ENCODE results near the gene TUBA4B.
"Not testable (repeated sequence)": the region's sequence is repeated elsewhere in the genome, so short reads cannot be mapped to it uniquely, and the experiment has no call there.

Gene TUBA4B

DNA sequence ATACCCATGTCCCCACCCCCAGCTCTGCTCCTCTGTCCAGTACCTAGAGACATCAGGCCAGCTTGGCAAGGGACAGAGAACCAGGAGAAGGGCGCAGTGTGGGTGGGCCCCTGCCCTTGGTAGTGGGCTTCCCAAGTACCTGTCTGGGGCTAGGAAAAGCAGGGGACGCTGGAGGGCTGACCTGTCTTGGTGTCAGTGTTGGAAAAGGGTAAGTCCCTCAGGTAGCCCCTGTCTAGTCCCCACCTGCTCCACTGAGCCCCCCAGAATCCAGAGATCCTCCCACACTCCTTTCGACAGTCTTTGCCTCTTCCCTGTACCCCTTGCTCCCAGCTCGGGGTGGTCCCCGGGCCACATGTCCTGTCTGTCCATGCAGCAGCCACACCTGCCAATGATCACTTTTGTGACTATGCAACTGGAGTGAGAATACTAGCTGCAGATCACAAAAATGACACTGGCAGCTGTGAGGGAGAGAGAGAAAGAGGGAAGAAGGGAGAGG is 40.7 kb downstream of the TUBA4B start:
- no peak for DNase-seq

DNA sequence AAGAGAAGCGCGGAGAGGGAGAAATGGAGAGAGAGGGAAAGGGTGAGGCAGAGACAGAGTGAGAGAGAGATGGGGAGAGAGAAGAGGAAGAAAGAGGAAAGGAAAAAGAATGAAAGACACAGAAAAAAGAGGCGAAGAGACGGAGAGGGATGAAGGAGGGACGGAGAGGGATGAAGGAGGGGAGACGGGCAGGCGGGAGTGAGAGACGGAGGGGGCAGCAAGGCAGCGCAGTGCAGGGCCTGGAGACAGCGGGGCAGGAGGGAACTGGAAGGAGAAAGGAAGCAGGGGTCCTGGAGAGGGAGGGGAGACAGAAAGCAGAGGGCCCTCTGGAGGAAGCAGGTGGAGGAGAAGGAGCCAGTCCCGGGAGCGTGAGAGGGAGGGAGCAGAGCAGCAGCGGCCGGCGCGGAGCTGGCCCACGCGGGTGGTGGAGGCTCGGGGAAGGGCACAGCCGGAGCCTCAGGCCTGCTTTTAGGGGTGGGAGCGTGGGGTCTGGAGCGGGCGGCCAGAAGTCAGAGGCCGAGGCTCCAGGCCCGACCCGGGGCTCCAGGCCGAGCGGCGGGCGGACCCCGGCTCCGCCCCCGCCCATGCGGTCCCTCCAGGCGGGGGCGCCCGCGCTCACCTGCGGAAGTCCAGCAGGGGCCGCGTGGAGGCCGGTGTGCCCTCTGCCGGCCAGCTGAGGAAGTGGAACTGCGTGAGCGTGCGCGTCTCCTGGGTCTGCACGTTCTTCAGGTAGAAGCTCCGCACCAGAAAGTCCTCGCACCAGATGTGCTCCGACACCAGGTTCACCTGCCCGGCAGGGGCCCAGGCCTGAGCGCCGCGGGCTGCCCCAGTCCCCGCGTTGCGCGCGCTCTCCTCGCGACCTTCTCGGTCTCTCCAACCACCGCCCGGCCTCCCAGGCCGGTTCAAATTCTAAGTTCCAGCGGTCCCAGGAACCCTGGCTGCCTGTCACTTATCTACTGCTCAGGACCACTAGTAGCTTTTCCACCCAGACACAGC is 41.6 kb downstream of the TUBA4B start:
- DNase-seq, result peak; percentile 82

DNA sequence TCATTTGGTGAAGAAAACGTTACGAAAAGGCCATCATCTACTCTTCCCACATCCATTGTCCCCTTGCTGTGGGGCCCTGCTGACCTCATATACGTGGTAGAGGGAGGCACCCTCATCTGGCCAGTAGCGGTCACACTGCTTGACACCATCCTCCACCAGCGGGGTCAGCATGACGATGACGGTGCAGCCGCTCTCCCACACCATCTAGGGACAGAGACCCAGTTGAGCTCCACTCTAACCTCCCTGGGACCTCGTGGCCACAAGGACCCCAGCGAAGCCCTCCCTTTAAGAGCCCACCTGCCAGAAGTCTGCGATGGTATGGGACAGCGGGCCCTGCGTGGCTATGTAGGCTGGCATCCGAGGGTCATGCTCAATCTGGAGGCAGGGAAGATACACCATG is 43.1 kb downstream of the TUBA4B start:
- DNase-seq, result no peak

DNA sequence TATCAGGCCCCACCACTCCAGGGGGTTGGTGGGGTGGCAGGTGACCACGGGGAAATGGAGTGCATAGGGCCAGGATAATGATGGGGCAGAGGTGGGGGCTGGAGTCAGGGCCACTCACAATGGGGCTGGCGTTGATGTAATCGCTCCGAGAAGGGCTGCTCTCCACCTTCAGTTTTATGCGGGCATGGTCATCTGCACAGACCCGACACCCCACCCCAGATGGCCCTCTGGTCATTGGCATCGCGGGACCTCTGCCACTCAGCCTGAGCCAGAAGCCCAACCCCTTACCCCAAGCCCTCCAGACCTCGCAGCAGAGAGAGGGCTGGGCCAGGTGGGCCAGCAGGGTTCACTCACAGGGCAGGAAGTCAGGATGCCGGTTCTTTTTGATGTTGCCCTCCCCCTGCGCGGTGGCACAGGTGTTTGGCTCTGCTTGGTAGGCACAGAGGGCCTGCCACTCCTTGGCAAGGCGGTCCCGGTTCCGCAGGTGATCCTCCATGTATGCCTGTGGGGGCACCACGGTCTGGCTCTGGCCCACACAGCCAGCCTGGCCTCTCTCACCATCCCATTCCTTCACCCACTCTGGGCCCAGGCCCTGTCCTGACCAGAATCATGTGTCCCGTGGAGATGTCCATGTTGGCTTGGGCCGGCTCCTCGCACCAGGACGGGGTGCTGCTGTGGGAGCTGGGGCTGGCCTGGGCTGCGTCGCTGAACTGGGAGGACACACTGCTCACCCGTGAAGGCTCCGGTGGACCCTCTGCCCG is 43.8 kb downstream of the TUBA4B start:
- DNase-seq, result no peak

DNA sequence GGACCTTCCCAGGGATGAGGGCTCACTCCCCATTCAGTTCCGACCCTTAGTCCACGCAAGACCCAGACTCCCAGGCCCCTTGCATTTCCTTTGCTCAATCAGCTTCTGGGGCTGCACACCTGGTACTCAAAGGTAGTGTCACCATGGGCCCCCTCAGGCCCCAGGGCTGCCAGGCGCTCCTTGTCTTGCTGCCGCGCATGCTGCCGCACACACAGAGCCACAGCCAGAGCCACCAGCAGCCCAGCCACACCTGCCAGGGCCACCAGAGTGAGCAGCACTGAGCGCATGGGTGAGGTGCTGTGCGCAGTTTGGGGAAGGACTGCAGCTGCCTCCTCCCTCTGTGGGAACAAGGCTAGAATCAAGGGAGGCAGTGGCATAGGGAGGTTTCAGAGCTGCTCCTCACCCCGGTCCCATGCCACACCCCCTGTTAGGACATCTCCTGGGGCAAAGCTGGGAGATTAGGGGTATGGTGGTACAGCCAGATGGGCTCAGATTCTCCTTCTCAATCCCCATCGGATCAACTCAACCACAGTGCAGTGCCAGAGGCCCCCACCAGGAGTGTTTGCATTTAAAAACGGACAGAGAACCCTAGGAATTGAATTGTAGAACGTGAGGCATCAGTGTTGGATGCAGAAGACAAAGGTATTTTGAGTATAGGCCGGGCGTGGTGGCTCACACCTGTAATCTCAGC is 44.9 kb downstream of the TUBA4B start:
- DNase-seq, result no peak

GRCh38 chr2:219298759-219299371 is 45.8 kb downstream of the TUBA4B start:
- DNase-seq, result peak; percentile 51

- DNase-seq, result no peak
These were observed 46.3 kb downstream of the TUBA4B start for GRCh38 chr2:219299372-219299760.

- no peak for DNase-seq
These were observed 47.0 kb downstream of the TUBA4B start for GRCh38 chr2:219300022-219300421.

DNA sequence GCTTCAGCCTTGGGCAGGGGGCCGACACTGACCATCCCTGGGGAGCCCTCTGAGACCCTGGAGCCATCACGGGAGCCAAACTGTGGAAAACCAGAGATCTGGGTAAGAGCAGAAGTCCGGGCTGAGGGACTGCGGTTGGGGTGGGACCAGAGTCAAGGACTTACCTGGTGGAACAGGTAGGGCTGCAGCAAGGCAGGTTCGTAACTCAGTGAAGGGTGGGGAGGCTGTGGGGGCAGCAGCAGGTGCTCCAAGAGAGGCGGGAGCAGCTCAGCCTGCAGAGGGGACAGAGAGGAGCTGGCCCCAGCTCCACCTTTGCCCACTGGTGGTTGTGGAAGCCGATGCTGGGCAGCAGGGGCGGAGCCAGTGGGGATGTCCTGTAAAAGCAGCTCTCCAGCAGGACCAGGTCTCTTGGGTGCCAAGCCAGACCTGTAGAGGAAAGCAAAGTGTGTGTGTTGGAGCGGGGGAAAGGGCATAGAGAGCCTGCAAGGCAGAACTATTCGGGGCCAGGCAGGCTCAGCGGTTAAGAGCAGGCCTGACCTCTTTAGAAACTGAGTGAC is 49.4 kb downstream of the TUBA4B start:
- no peak for DNase-seq

GRCh38 chr2:219304223-219304622 is 51.2 kb downstream of the TUBA4B start:
- DNase-seq, result no peak

GRCh38 chr2:219306047-219306446 is 53.0 kb downstream of the TUBA4B start:
- no peak for DNase-seq

- DNase-seq, result peak; percentile 18
These were observed 55.4 kb downstream of the TUBA4B start for GRCh38 chr2:219308142-219309101.

DNA sequence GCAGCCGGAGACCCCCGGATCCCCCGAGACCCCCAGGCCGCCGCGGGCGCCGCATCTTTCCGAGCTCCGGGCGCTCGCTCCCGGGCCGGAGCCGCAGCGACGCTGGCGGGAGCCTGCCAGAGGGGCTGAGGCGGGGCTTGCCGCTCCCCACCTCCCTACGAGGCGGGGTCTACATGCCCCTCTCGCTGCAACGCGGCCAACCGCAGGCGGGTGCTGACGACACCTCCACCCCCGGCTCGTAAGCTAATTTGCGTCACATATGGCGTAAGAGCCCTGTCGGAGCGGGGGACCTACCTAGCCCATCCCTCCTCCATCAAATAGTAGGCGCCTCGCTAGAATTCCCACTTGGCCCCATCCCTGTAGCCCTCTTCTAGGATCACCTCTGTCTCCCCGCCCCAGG is 56.2 kb downstream of the TUBA4B start, which contains the start of gene PTPRN:
Gene PTPRN (minus strand): TSS at position 124 of the 400 bp plus-strand sequence. CDS start 69 bp downstream, at position 55.
- DNase-seq, result no peak

- not testable (repeated sequence) for DNase-seq
These were observed 59.7 kb downstream of the TUBA4B start for GRCh38 chr2:219312683-219313263.

DNA sequence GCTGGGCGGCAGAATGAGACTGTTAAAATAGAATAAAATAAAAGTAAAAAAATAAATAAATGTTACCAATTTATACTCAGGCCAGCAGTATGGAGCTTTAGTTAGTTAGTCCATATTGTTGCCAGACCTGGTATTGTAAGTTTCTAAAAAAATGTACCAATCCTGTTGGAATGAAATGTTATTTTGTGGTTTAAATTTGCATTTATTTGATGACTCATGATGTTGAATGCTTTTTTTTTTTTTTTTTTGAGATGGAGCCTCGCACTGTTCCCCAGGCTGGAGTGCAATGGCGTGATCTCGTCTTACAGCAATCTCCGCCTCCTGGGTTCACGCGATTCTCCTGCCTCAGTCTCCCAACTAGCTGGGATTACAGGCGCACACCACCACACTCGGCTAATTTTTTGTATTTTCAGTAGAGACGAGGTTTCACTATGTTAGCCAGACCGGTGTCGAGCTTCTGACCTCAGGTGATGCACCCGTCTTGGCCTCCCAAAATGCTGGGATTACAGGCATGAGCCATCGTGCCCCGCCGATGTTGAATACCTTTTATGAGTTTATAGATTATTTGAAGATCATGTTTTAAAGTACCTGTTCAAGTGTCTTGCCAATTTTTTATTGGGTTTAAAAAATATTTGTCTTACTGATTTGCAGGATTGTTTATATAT is 61.9 kb downstream of the TUBA4B start:
- no peak for DNase-seq

Measured in GDM1 (cell line).